Vein endothelial cell (primary cell): ENCODE measurements around the gene UTP25. TPM values are rescaled to one million over a fixed set of nuclear protein-coding genes. Genes with fewer than 3 reads are reported as not detected.

Experiments
- total RNA-seq: library from RNA; depleted of rRNA; stranded (reverse); fragments of >200 nt; gene quantifications from 2 replicates; pipeline ENCODE4 v1.2.3, GENCODE V29; 2012

The UTP25 gene, protein sequence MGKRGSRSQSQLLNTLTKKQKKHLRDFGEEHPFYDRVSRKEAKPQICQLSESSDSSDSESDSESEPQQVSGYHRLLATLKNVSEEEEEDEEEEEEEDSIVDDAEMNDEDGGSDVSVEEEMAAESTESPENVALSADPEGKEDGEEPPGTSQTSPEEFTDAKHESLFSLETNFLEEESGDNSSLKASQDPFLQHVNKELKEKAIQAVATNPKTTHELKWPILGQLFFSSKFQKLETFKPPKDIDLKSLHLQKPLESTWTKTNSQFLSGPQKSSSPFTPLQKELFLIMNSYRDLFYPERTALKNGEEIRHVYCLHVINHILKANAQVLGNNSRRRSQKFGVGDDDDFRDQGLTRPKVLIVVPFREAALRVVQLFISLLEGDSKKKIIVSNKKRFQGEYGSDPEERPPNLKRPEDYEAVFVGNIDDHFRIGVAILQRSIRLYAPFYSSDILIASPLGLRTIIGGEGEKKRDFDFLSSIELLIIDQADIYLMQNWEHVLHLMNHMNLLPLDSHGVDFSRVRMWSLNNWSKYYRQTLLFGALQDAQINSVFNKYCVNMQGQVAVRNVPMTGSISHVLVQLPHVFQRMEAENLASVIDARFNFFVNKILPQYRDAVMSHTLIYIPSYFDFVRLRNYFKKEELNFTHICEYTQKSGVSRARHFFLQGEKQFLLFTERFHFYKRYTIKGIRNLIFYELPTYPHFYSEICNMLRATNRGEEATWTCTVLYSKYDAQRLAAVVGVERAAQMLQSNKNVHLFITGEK
- 13.1 and 14.5 TPM in 2 replicates for total RNA-seq

DNA sequence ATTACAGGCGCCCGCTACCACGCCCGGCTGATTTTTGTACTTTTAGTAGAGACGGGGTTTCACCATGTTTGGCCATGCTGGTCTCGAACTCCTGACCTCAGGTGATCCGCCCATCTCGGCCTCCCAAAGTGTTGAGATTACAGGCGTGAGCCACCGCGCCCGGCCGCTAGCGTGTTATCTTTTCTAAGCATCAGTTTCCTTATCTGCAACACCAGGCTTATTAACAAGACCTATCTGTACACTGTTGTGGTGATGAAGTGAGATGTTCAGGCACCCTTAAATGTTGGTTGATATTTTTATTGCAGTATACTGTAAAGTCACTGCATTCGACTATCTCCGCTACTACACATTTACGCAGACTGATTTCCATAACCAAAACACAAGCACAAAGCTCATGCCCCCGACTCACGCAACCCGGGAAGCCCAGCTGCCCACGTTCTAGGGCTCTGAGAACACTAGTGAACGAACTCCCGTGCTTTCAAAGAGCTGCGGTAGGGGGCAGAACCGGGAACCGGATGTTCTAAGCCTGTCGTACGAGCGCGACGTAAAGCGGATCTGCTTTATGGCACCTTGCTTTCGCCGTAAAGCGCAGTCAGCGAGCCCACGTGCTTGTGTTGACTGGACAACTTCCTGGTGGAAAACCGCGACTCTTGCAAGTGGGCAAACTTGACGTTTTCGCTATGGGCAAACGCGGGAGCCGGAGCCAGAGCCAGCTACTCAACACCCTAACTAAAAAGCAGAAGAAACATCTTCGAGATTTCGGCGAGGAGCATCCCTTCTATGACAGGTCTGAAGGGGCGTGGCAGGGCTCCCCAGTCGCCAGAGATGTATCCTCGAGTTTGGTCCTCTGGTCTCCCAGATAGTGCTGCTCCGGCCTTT, at the start of gene UTP25:
TSS of gene UTP25 (plus strand) at position 589 of the 879 bp plus-strand sequence. CDS start at position 681, 92 bp downstream.

GRCh38 chr1:209784265-209785169, 43.3 kb upstream of the UTP25 start, which contains the start of gene C1orf74:
Gene C1orf74 (minus strand): TSS chr1:209784559. CDS start chr1:209783634, 925 bp downstream.

GRCh38 chr1:209805875-209806760, 21.7 kb upstream of the UTP25 start, which contains the start of gene IRF6:
Gene IRF6 (minus strand): TSS chr1:209806142. CDS start chr1:209801413, 4,729 bp downstream.

Other genes with a start within 250 kb of the UTP25 start
- not detected in 2 replicates for gene CAMK1G, start 244.3 kb upstream of the UTP25 start, total RNA-seq
- gene LAMB3, start 175.5 kb upstream of the UTP25 start, total RNA-seq: 3.8 and 7.8 TPM in 2 replicates
- 0.57 and 4.6 TPM in 2 replicates for gene G0S2, start 152.6 kb upstream of the UTP25 start, total RNA-seq
- gene HSD11B1, start 123.1 kb upstream of the UTP25 start, total RNA-seq: not detected in 2 replicates
- not detected in 2 replicates for gene TRAF3IP3, start 71.9 kb upstream of the UTP25 start, total RNA-seq
- 3.0 and 3.3 TPM in 2 replicates for gene C1orf74, start 43.4 kb upstream of the UTP25 start, total RNA-seq
- 2.9 and 8.8 TPM in 2 replicates for gene IRF6, start 21.8 kb upstream of the UTP25 start, total RNA-seq
- under 0.01 and 0.48 TPM in 2 replicates for gene SYT14, start 110.2 kb downstream of the UTP25 start, total RNA-seq